ENCODE results near the gene SETD2.

Gene SETD2

DNA sequence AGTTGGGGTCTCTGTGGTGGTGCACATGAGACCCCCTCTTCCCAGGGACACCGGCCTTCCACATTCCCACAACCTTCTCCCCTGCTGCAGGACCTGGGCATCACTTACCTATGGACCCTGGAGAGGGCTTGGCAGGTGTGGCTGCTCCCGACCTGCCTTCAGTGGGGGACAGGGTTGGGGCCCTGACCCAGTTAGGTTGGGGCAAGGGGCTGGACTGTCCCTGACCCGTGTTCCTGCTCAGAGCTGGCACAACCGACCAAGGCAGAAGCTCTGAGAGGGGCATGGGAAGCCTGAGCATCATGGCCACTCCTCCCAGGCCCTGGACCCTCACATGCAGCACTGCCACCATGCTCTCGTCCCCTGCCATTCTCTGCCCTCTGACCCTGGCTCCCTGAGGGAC, 178.3 kb downstream of the SETD2 start:
- no peak for FAIRE-seq
- no peak for DNase-seq (ENCODE audit: insufficient read length, low spot score)
- no peak for TF ChIP-seq POLR2A (IDR thresholded peaks at IDR 0.05; ENCODE audit: low read depth, low read length)

DNA sequence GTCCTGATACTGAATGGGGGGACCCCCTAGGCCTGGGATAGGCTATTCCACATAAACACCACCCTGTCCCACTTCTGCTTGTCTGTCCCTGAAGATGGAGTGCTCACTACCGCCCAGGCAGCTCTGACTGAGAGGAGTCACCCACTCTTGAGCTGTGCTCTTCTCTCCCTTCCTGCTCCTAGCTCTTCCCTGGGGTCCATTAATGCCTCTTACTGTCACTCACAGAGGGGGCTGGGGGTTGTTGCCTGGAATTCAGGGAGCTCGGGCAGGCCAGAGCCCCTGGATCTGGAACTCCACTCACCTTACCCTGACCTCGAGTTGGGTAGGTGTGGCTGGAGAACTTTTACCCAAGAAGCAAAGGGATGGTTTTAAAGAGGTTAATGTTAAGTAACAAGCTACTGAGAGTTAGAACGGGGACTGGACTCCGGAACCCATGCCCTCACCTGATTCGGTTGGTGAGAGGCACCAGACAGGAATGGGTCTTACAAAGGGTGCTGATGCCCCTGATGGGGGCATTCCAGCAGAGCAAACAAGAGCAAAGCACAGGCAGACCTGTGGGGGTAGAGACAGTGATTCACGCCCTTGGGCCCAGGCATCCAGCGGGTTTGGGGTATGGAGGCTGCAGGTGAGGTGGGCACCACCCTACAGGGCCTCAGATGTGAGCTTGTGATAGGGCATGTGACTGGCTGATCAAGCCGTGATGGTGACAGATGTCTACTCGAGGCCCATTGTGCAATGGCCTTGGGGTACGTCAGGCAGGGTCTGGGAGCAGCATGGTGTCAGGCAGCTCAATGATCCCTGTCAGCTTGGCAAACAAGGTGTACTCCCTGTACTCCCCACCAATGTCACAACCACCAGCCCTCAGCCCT, 179.1 kb downstream of the SETD2 start:
- FAIRE-seq (no peak), DNase-seq (ENCODE audit: insufficient read length, low spot score) (no peak)
- no peak for TF ChIP-seq POLR2A (IDR thresholded peaks at IDR 0.05; ENCODE audit: low read depth, low read length)

DNA sequence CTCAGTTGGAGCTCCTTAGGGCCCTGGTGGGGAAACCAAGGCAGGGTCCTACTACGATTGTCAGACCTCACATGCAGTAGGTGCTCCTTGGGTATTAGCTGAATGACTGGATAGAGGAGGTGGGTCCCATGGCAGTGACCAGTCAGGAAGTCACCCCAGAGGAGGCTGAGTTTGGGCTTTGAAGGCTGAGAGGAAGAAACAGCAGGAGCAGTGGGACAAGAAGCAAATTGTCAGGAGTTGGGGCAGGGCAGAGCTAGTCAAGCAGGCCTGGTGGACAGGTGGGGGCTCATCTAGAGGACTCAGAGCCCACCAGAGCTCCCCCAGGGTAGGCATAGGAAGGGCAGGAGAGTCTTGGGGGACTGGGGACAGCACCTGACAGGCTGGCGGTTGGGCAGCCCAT, 181.4 kb downstream of the SETD2 start:
- no peak for TF ChIP-seq POLR2A (IDR thresholded peaks at IDR 0.05; ENCODE audit: low read depth, low read length)
- FAIRE-seq = no peak
- no peak for DNase-seq (ENCODE audit: insufficient read length, low spot score)

DNA sequence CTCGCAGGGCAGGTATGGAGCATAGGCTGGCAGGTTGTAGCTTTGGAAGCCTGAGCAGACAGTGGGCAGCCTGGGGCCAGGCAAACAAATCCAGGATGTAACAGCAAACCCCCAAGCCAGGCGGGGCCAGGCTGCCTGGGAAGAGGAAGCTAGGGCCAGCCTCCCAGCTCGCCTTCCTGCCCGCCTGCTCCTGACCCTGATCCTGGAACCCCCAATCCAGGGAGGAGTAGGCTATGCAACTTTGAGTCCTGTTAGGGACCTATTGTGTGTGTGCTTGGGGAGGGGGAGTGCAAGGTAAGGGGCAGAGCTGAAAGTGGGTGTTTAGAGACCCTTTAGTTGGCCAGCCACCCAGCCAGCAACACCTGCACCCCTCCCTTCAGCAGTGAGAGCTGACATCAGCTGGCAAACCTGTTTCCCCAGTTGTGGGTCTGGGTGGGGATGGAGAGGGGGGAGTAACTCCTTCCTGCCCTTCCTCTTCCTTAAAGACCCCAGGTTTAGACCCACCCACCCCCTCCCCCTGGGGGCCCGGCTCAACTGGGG, 181.9 kb downstream of the SETD2 start:
- DNase-seq (ENCODE audit: insufficient read length, low spot score) (no peak), FAIRE-seq (no peak)
- no peak for TF ChIP-seq POLR2A (IDR thresholded peaks at IDR 0.05; ENCODE audit: low read depth, low read length)

DNA sequence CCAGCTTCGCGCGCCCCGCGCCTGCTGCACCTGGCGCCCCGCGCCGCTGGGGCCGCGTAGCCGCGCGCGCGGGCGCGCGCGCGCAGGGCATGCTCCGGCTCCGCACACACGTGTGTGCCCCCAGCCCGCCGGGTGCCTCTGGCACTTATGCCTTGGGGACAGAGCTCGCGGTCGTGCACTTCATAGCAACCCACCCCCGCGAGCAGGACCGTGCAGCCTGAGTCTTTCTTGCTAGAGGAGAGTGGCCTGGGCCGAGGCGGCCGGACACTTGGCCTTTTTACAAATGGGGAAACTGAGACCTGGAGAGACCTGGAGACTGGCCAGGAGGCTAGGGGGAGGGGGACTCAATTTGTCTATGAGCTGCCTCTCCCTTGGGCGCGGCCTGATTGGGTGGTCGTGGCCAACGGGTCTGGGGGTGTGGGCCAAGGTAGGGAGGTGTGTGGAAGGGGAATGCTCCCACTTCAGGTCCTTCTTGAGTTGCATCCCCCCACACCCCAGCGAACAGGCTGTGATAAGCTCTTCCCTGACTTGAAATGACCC, 183.9 kb downstream of the SETD2 start:
- no peak for FAIRE-seq
- TF ChIP-seq POLR2A (IDR thresholded peaks at IDR 0.05; ENCODE audit: low read depth, low read length) = no peak
- DNase-seq (ENCODE audit: insufficient read length, low spot score) = no peak

DNA sequence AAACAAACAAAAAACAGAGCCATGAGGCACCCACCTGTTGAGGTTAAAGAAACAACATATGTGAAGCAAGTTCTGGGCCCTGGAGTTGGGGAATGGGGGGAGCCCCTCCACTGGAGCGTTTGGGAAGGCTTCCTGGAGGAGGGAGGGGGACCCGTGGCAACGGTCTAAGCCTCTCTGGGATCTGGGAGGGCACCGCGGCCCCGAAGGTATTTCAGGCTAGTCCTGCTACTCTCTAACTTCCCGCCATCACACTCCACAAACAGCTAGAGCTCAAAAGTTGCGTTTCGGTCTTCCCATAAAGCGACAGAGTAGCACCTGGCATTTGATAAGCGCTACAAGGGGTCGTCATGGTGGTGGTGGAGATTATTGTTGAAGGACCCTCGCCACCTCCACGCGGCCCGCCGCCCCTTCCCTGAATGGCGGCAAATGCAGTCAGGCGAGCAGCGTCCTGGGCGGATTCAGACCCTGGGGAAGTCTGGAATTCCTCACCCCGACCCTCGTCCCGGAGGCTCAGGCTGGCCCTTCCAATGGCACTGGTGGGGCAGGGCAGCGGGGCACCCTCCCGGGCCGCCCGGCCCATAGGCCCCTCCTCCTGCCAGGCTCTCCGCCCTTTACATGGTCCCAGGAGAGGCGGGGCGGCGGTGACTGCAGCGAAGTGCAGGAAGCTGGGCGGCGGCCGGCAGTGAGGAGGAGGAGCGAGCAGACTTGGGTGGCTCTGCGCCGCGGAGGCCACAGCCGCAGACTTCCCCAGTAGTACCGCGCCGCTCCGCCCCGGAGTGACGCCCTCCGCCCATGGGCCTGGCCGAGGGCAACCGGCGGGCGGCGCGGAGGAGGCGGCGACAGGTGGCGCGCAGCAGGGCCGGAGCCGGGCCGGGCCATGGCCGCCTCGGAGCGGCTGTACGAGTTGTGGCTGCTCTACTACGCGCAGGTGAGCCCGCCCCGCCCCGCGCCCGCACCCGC, 184.6 kb downstream of the SETD2 start, which contains the start of gene NBEAL2:
TSS of gene NBEAL2 (plus strand) at position 682 of the 960 bp plus-strand sequence. CDS start at position 878, 196 bp downstream.
- DNase-seq (ENCODE audit: insufficient read length, low spot score) = peak; percentile 97
- FAIRE-seq = no peak
- peak; percentile 18; the same call in 1 of the 2 replicates for TF ChIP-seq POLR2A (IDR thresholded peaks at IDR 0.05; ENCODE audit: low read depth, low read length)

DNA sequence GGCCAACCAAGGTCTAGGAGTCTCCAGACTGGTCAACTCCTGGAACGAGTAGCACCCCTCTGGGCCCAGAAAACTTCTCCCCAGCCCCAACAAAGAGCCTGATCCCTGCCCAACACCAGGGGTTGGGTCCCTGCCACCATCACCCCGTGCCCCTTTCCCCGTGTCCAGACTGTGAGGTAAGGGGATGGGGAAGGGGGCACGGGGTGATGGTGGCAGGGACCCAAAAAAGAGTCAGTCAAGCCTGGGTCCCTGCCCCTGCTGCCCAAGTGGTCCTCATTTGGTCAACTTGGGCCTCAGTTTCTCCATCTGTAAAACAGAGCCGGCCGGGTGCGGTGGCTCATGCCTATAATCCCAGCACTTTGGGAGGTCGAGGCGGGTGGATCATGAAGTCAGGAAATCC, 185.5 kb downstream of the SETD2 start:
- no peak for FAIRE-seq
- no peak for TF ChIP-seq POLR2A (IDR thresholded peaks at IDR 0.05; ENCODE audit: low read depth, low read length)
- DNase-seq (ENCODE audit: insufficient read length, low spot score) = no peak

DNA sequence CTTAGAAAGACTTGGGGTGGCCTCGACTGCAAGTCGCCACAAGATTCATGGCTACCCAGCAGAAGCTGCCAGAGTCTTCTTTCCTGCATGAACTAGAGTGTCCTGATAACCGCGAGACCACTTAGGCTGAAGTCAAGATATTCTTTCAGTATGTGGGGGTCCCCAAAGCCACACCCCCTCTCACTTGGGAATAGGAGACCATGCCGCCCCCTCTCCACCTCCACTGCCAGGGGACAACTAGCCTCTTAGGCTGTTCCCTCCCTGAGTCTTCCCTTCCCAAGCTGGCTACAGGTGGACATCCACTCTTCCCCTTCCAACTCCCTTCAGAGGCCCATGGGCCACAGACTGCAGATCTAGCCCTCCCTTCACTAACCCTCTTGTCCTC, 186.1 kb downstream of the SETD2 start:
- DNase-seq (ENCODE audit: insufficient read length, low spot score) (no peak), FAIRE-seq (no peak)
- TF ChIP-seq POLR2A (IDR thresholded peaks at IDR 0.05; ENCODE audit: low read depth, low read length) = no peak

DNA sequence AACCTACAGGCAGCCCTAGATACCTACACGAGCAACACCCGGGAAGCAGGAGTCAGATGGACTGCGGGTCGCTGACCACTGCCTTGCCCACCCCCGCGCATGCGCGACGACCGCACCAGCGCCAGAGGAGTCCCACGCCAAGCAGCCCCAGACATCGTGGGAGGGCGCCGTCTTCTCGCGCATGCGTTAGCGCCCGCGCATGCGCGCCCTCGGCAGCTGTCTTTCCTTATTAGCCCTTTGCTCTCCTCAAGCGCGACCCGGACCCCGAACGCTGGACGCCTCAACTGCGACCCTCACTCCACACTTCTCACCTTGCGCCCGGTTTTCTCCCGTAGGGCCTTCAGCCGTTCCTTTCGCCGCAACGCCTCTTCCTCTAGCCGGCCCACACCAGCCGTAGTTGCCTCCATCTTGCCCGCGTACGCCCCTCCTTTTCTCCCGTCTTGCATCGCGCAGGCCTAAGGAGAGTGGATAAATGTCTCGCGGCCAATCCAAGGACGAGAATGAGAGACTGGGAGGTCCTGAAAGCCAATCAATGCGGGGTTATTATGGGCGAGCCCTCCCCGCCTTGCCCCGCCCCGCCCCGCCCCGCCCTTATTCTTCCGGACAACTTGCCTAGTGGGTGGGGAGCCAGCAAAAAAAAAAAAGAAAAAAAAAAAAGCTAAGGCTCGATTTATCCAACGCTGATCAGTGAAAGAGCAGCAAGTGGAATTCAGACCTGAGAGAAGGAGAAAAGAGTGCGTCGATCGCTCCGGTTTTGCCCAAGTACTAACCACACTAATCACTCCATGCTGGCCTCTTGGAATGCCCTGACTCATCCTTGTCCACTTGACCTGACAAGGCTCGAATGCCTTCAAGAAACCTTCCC, 187.4 kb downstream of the SETD2 start, which contains the start of gene CCDC12:
TSS of gene CCDC12 (minus strand) at position 420 of the 865 bp plus-strand sequence. CDS start at position 407, 13 bp downstream.
- FAIRE-seq (peak; percentile 11), DNase-seq (ENCODE audit: insufficient read length, low spot score) (peak; percentile 99)
- TF ChIP-seq POLR2A (IDR thresholded peaks at IDR 0.05; ENCODE audit: low read depth, low read length) = peak; percentile 58

DNA sequence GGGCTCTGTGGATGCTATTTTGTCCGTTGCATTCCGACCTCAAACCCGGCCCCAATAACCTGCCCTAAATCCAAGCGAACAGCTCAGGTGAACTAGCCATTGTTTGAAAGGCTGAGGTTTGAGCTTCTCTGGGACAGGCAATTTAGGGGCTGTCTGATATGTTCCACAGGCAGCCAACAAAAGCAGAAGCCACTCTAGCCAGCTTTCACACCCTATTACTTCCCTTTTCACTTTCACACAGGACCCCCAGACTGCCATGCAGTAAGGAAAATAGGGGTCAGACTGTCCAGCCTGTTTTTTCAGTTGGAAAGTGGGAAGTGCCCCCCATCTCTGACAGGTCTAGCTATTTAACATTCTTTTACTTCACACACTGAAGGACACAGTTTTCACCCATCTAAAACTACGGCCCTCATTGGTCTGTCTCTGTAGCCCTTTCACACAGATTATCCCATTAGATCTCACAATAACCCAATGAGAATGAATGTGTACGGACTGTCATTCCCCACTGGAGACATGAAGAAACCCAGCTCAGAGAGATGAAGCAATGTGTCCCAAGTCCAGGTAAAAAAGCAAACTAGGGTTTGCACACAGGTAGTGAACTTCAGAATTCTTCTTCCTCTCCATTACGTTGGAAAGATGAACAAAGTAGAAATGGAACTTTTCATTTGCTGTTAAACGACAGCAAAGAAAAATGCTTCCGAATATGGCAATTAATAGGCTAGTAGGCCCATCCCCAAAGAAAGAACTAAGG, 189.3 kb downstream of the SETD2 start:
- DNase-seq (ENCODE audit: insufficient read length, low spot score) (no peak), FAIRE-seq (no peak)
- no peak for TF ChIP-seq POLR2A (IDR thresholded peaks at IDR 0.05; ENCODE audit: low read depth, low read length)

DNA sequence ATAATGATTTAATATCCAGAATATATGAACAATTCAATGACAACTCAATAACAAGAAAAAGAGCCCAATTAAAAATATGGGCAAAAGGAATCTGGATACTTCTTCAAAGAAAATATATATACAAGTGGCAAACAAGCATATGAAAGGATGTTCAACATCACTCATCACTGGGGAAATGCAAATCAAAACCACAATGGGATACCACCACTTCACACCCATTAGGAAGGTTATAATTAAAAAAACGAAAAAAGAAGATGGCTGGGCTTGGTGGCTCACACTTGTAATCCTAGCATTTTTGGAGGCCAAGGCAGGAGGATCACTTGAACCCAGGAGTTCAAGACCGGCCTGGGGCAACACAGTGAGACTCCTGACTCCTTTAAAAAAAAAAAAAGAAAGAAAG, 191.5 kb downstream of the SETD2 start:
- DNase-seq (ENCODE audit: insufficient read length, low spot score) = no peak
- no peak for TF ChIP-seq POLR2A (IDR thresholded peaks at IDR 0.05; ENCODE audit: low read depth, low read length)
- no peak for FAIRE-seq

DNA sequence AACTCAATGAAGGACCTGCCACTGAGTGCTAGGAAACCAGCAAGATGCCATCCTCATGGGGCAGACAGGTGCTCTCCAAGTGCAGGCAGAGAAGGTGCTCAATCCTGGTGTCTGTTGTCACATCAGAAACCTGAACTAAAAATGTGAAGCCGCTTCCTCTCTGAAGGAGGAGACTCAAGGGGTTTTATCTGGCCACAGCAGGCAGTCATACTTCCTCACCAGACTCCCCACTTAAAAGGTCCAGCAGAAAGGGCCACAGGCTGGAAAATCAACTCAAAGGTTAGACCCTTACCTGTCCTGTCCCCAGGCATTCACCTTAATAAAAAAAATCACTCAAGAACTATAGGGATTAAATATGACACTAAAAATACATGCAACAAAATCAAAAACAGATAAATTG, 192.2 kb downstream of the SETD2 start:
- TF ChIP-seq POLR2A (IDR thresholded peaks at IDR 0.05; ENCODE audit: low read depth, low read length) = no peak
- DNase-seq (ENCODE audit: insufficient read length, low spot score) (no peak), FAIRE-seq (no peak)
